Ascending aorta (tissue), 2 donors: ENCODE data around the gene KRCC1. TPM values are rescaled to one million over a fixed set of nuclear protein-coding genes. Genes with fewer than 3 reads are reported as not detected.
"Not testable (repeated sequence)": the region's sequence is repeated elsewhere in the genome, so short reads cannot be mapped to it uniquely, and the experiment has no call there.

Source experiments
- DNase-seq, 2 donors: peaks; one replicate each; pipeline ENCODE4 v3.0.0-alpha.2; 2019; ENCODE audit warnings: low spot score in 2 of 2
- H3K27ac ChIP-seq, 2 donors: fragments of 200-600 bp; sonication (generic); one replicate each; pipeline ENCODE4 v1.5.1; 2016 to 2017; ENCODE audit warnings: mild to moderate bottlenecking in 1 of 2
- H3K27me3 ChIP-seq: fragments of 200-600 bp; sonication (generic); one replicate; pipeline ENCODE4 v1.5.1; 2017
- H3K36me3 ChIP-seq, 2 donors: fragments of 200-600 bp; sonication (generic); one replicate each; pipeline ENCODE4 v1.5.1; 2016
- H3K4me1 ChIP-seq, 2 donors: fragments of 200-600 bp; sonication (generic); one replicate each; pipeline ENCODE4 v1.5.1; 2016 to 2017; ENCODE audit warnings: mild to moderate bottlenecking in 1 of 2
- H3K4me3 ChIP-seq, 2 donors: fragments of 200-600 bp; sonication (generic); one replicate each; pipeline ENCODE4 v1.5.1; 2016 to 2017; ENCODE audit warnings: mild to moderate bottlenecking in 1 of 2
- H3K9me3 ChIP-seq, 2 donors: fragments of 200-600 bp; sonication (generic); one replicate each; pipeline ENCODE4 v1.5.1; 2016
- intact Hi-C: fragments of 100-400 bp; cut with DNase I; formaldehyde crosslinking; loops from one replicate; pipeline ENCODE4 v1.15.1; 2023
- total RNA-seq: library from RNA; depleted of rRNA; stranded (reverse); fragments of >200 nt; gene quantifications from one replicate; pipeline ENCODE4 v1.1.0, GENCODE V29; 2016

KRCC1 gene
- total RNA-seq, 1 donor from 2014 or later, result 3.1 TPM

- H3K36me3 ChIP-seq, H3K27ac ChIP-seq, H3K27me3 ChIP-seq, H3K9me3 ChIP-seq, H3K4me3 ChIP-seq, H3K4me1 ChIP-seq, DNase-seq, intact Hi-C loops: not testable (repeated sequence)
These were observed 69.7 kb downstream of the KRCC1 start for GRCh38 chr2:87985902-87986301.

- H3K36me3 ChIP-seq, H3K27me3 ChIP-seq, H3K4me1 ChIP-seq, DNase-seq, H3K4me3 ChIP-seq, intact Hi-C loops, H3K9me3 ChIP-seq, H3K27ac ChIP-seq: not testable (repeated sequence)
These were observed 74.4 kb downstream of the KRCC1 start for GRCh38 chr2:87981182-87981581.

Other genes with a start within 250 kb of the KRCC1 start
- 0.11 TPM for gene RGPD2, start 230.0 kb downstream of the KRCC1 start, total RNA-seq
- not detected for gene RNU2-63P, start 39.2 kb downstream of the KRCC1 start, total RNA-seq
- gene SMYD1, start 12.0 kb upstream of the KRCC1 start, total RNA-seq, result not detected
- gene FABP1, start 72.3 kb upstream of the KRCC1 start, total RNA-seq, result not detected
- 13.8 TPM for gene THNSL2, start 114.6 kb upstream of the KRCC1 start, total RNA-seq